HepG2 (cell line): Measurements from ENCODE around the gene HAUS2. TPM values are rescaled to one million over a fixed set of nuclear protein-coding genes. Genes with fewer than 3 reads are reported as not detected.

ENCODE experiments used
- BRF2 ChIP-seq: sonication (generic); formaldehyde crosslinking; IDR thresholded peaks from 2 replicates; pipeline ENCODE4 v1.8.1; 2022; ENCODE audit warnings: mild to moderate bottlenecking, missing genetic modification reagents
- CHCHD3 ChIP-seq: sonication (generic); formaldehyde crosslinking; IDR thresholded peaks from 2 replicates; pipeline ENCODE4 v1.8.0; 2022; ENCODE audit warnings: mild to moderate bottlenecking, missing genetic modification reagents, moderate library complexity
- E2F5 ChIP-seq: sonication (generic); formaldehyde crosslinking; conservative IDR thresholded peaks from 2 replicates; pipeline ENCODE4 v1.4.0; 2020; ENCODE audit warnings: missing genetic modification reagents
- HOXA9 ChIP-seq: sonication (generic); formaldehyde crosslinking; IDR thresholded peaks from 2 replicates; pipeline ENCODE4 v1.8.1; 2022; ENCODE audit warnings: missing genetic modification reagents, mild to moderate bottlenecking, moderate library complexity, borderline replicate concordance
- ISX ChIP-seq: sonication (generic); formaldehyde crosslinking; conservative IDR thresholded peaks from 2 replicates; pipeline ENCODE4 v1.5.0; 2020; ENCODE audit warnings: missing genetic modification reagents
- KLF15 ChIP-seq: sonication (generic); formaldehyde crosslinking; IDR thresholded peaks from 2 replicates; pipeline ENCODE4 v1.8.1; 2023; ENCODE audit warnings: borderline replicate concordance, mild to moderate bottlenecking, inconsistent platforms, missing genetic modification reagents, mixed read lengths
- MLX ChIP-seq: IDR thresholded peaks from 2 replicates; pipeline ENCODE4 v1.6.1; 2016
- MYNN ChIP-seq: sonication (generic); formaldehyde crosslinking; IDR thresholded peaks from 2 replicates; pipeline ENCODE4 v1.4.0; 2020; ENCODE audit warnings: mild to moderate bottlenecking, low read depth, missing genetic modification reagents
- NKX3-1 ChIP-seq: sonication (generic); formaldehyde crosslinking; IDR thresholded peaks from 2 replicates; pipeline ENCODE4 v1.5.0; 2020; ENCODE audit warnings: missing genetic modification reagents
- NR2C2 ChIP-seq: sonication (generic); formaldehyde crosslinking; IDR thresholded peaks from 2 replicates; pipeline ENCODE4 v1.4.0; 2020; ENCODE audit warnings: missing genetic modification reagents, mild to moderate bottlenecking, moderate library complexity, borderline replicate concordance
- PHF5A ChIP-seq: IDR thresholded peaks from one replicate; pipeline ENCODE4 v1.6.1; 2018; ENCODE audit warnings: low read depth, missing genetic modification reagents; ENCODE audit not compliant: unreplicated experiment
- PITX1 ChIP-seq: sonication (generic); formaldehyde crosslinking; IDR thresholded peaks from 2 replicates; pipeline ENCODE4 v1.5.1; 2020; ENCODE audit warnings: mild to moderate bottlenecking, missing genetic modification reagents
- SMARCC2 ChIP-seq: fragments of 450-650 bp; IDR thresholded peaks from 2 replicates; pipeline ENCODE4 v1.6.1; 2017; ENCODE audit warnings: antibody characterized with exemption, mild to moderate bottlenecking
- ZIK1 ChIP-seq: sonication (generic); formaldehyde crosslinking; IDR thresholded peaks from 2 replicates; pipeline ENCODE4 v1.5.0; 2020; ENCODE audit warnings: mild to moderate bottlenecking, low read depth, missing genetic modification reagents, borderline replicate concordance
- ZNF256 ChIP-seq: sonication (generic); formaldehyde crosslinking; conservative IDR thresholded peaks from 2 replicates; pipeline ENCODE4 v1.4.0; 2020; ENCODE audit warnings: missing genetic modification reagents
- ZNF3 ChIP-seq: IDR thresholded peaks from 2 replicates; pipeline ENCODE4 v1.7.0; 2017; ENCODE audit warnings: inconsistent platforms
- ZNF383 ChIP-seq: sonication (generic); formaldehyde crosslinking; IDR thresholded peaks from 2 replicates; pipeline ENCODE4 v1.4.0; 2020; ENCODE audit warnings: missing genetic modification reagents, mild to moderate bottlenecking, borderline replicate concordance
- ZNF468 ChIP-seq: sonication (generic); formaldehyde crosslinking; IDR thresholded peaks from 2 replicates; pipeline ENCODE4 v1.8.0; 2022; ENCODE audit warnings: mild to moderate bottlenecking, moderate library complexity, missing genetic modification reagents
- ZNF687 ChIP-seq: sonication (generic); formaldehyde crosslinking; IDR thresholded peaks from 2 replicates; pipeline ENCODE4 v1.5.1; 2020; ENCODE audit warnings: mild to moderate bottlenecking, missing genetic modification reagents, moderate library complexity
- ZNF749 ChIP-seq: sonication (generic); formaldehyde crosslinking; IDR thresholded peaks from 2 replicates; pipeline ENCODE4 v1.8.0; 2022; ENCODE audit warnings: mild to moderate bottlenecking, missing genetic modification reagents, moderate library complexity, borderline replicate concordance
- ZNF773 ChIP-seq: sonication (generic); formaldehyde crosslinking; IDR thresholded peaks from 2 replicates; pipeline ENCODE4 v1.4.0; 2020; ENCODE audit warnings: missing genetic modification reagents, borderline replicate concordance
- ZZZ3 ChIP-seq: sonication (generic); formaldehyde crosslinking; IDR thresholded peaks from 2 replicates; pipeline ENCODE4 v1.4.0; 2020; ENCODE audit warnings: missing genetic modification reagents, mild to moderate bottlenecking, borderline replicate concordance
- polyA plus RNA-seq, 8 experiments: library from polyadenylated mRNA; depleted of rRNA in 3 of 8; stranded (reverse) in 7 of 8; unstranded in 1 of 8; fragments of >200 nt; fragmentation: Illumina TruSeq in 4 of 8; extraction: Trizol in 4 of 8; gene quantifications; 2 replicates each; pipeline versions ENCODE4 v1.2.1 to v1.2.3, GENCODE V29; 2011 to 2016; ENCODE audit warnings: low read depth in 4 of 8, missing spikeins in 1 of 8, mixed read lengths in 1 of 8; ENCODE audit not compliant: insufficient read depth in 1 of 8
- total RNA-seq, 5 experiments: library from RNA; depleted of rRNA; stranded (reverse); fragments of >200 nt; fragmentation: Illumina TruSeq; extraction: Trizol; gene quantifications; 2 replicates each; pipeline ENCODE4 v1.2.3, GENCODE V29; 2016; ENCODE audit warnings: low read depth in 1 of 5

The HAUS2 gene
- total and polyA plus RNA-seq, 2 of the 13 experiments (the other 11 are each of a cell fraction or from before 2014, with no cell fraction given): 11.6 to 32.9 TPM

GRCh38 chr15:42575188-42576039 lies 26.8 kb downstream of the HAUS2 start, which contains the start of gene STARD9 (continued):
- TF ChIP-seq CHCHD3 (no peak), MLX (no peak; the same call in none of the 2 replicates), ZZZ3 (CRISPR knock-in tag) (no peak; the same call in 1 of the 2 replicates), KLF15 (CRISPR knock-in tag) (no peak), ZNF687 (peak; percentile 98), E2F5 (CRISPR knock-in tag) (no peak), PITX1 (CRISPR knock-in tag) (no peak; the same call in 1 of the 2 replicates), NKX3-1 (CRISPR knock-in tag) (no peak), ISX (no peak), PHF5A (CRISPR knock-in tag) (no peak), ZNF773 (CRISPR knock-in tag) (0 out of 2 replicates have a peak, but pooled peaks have one; percentile 38), NR2C2 (CRISPR knock-in tag) (no peak; the same call in 1 of the 2 replicates), SMARCC2 (no peak), ZNF468 (CRISPR knock-in tag) (no peak; the same call in 1 of the 2 replicates), MYNN (no peak), BRF2 (no peak), ZIK1 (CRISPR knock-in tag) (peak; percentile 86; the same call in 1 of the 2 replicates), ZNF256 (CRISPR knock-in tag) (no peak), ZNF749 (CRISPR knock-in tag) (0 out of 2 replicates have a peak, but pooled peaks have one; percentile 66), HOXA9 (CRISPR knock-in tag) (no peak), ZNF383 (CRISPR knock-in tag) (no peak), ZNF3 (no peak)
